G401 (cell line): ENCODE results near the gene CCN2. TPM values are rescaled to one million over a fixed set of nuclear protein-coding genes. Genes with fewer than 3 reads are reported as not detected.

ENCODE experiments used
- DNase-seq: peaks from one replicate; pipeline ENCODE4 v3.0.0-alpha.2; 2015; ENCODE audit warnings: low spot score
- in situ Hi-C: cut with HindIII; loops from 2 replicates; pipeline ENCODE4 v1.10.0; 2016; ENCODE audit warnings: low sequenced_read_pairs, mixed read lengths
- total RNA-seq: library from RNA; depleted of rRNA; stranded (reverse); fragments of >200 nt; shearing (Covaris generic); gene quantifications from 2 replicates; pipeline ENCODE4 v1.2.3, GENCODE V29; 2014

The CCN2 gene
- total RNA-seq, 1 experiment from 2014 or later: 42.9 TPM

- DNase-seq: no peak
- in situ Hi-C loops: no loop called here
Observed at GRCh38 chr6:131970076-131970859, 19.1 kb upstream of the CCN2 start.

GRCh38 chr6:131968656-131969055 lies 17.5 kb upstream of the CCN2 start:
- in situ Hi-C loops: no loop called here
- no peak for DNase-seq

GRCh38 chr6:131967948-131968347 lies 16.8 kb upstream of the CCN2 start:
- in situ Hi-C loops: no loop called here

GRCh38 chr6:131966443-131966842 lies 15.3 kb upstream of the CCN2 start:
- in situ Hi-C loops: no loop called here
- no peak for DNase-seq

More at GRCh38 chr6:131967948-131968347, 16.8 kb upstream of the CCN2 start:
- DNase-seq: no peak

- no peak for DNase-seq
Observed at GRCh38 chr6:131963063-131963462, 11.9 kb upstream of the CCN2 start.

GRCh38 chr6:131960371-131961133 lies 9.4 kb upstream of the CCN2 start:
- in situ Hi-C loops: no loop called here
- no peak for DNase-seq

More at GRCh38 chr6:131963063-131963462, 11.9 kb upstream of the CCN2 start:
- in situ Hi-C loops: no loop called here

GRCh38 chr6:131958542-131959470 lies 7.6 kb upstream of the CCN2 start:
- in situ Hi-C loops: no loop called here
- DNase-seq: no peak

GRCh38 chr6:131958095-131958494 lies 6.9 kb upstream of the CCN2 start:
- in situ Hi-C loops: no loop called here
- no peak for DNase-seq

GRCh38 chr6:131955876-131956275 lies 4.7 kb upstream of the CCN2 start:
- in situ Hi-C loops: no loop called here

GRCh38 chr6:131955192-131955591 lies 4.0 kb upstream of the CCN2 start:
- DNase-seq: no peak
- in situ Hi-C loops: no loop called here

More at GRCh38 chr6:131955876-131956275, 4.7 kb upstream of the CCN2 start:
- no peak for DNase-seq

GRCh38 chr6:131954775-131955107 lies 3.6 kb upstream of the CCN2 start:
- in situ Hi-C loops: no loop called here
- DNase-seq: no peak

- DNase-seq: no peak
- in situ Hi-C loops: no loop called here
Observed at GRCh38 chr6:131954059-131954774, 3.0 kb upstream of the CCN2 start.

GRCh38 chr6:131952886-131953509 lies 1.8 kb upstream of the CCN2 start:
- in situ Hi-C loops: no loop called here
- no peak for DNase-seq

GRCh38 chr6:131951576-131952230 lies 531 bp upstream of the CCN2 start:
- in situ Hi-C loops: no loop called here
- DNase-seq: peak; percentile 17

GRCh38 chr6:131949909-131950766 lies 1.0 kb downstream of the CCN2 start:
- in situ Hi-C loops: no loop called here
- peak; percentile 37 for DNase-seq

- in situ Hi-C loops: no loop called here
- DNase-seq: no peak
Observed at GRCh38 chr6:131949620-131949908, 1.6 kb downstream of the CCN2 start.
